ENCODE data around the gene RNASE7.

RNASE7 gene

GRCh38 chr14:21040941-21041340 is 1.2 kb upstream of the RNASE7 start:
- in situ Hi-C loops (cut with HindIII; ENCODE audit: low sequenced_read_pairs) = loop anchor here (5.0 kb wide), 1 partner anchor 66 kb away; no protein-coding TSS in a partner anchor

GRCh38 chr14:21042918-21043317 is 756 bp downstream of the RNASE7 start:
- in situ Hi-C loops (cut with HindIII; ENCODE audit: low sequenced_read_pairs) = loop anchor here (5.0 kb wide), 1 partner anchor 64 kb away; no protein-coding TSS in a partner anchor

- in situ Hi-C loops (cut with HindIII; ENCODE audit: low sequenced_read_pairs) = loop anchor here (5.0 kb wide), 1 partner anchor 64 kb away; no protein-coding TSS in a partner anchor
These were observed 1.3 kb downstream of the RNASE7 start for GRCh38 chr14:21043387-21043973.

GRCh38 chr14:21043974-21044618 is 1.9 kb downstream of the RNASE7 start:
- in situ Hi-C loops (cut with HindIII; ENCODE audit: low sequenced_read_pairs) = loop anchor here (5.0 kb wide), 1 partner anchor 63 kb away; no protein-coding TSS in a partner anchor

GRCh38 chr14:21047378-21047781 is 5.2 kb downstream of the RNASE7 start:
- in situ Hi-C loops (cut with HindIII; ENCODE audit: low sequenced_read_pairs) = no loop called here

- in situ Hi-C loops (cut with HindIII; ENCODE audit: low sequenced_read_pairs) = no loop called here
These were observed 6.5 kb downstream of the RNASE7 start for GRCh38 chr14:21048638-21049037.

- in situ Hi-C loops (cut with HindIII; ENCODE audit: low sequenced_read_pairs) = no loop called here
These were observed 7.1 kb downstream of the RNASE7 start for GRCh38 chr14:21049271-21049673.

GRCh38 chr14:21050597-21050996 is 8.4 kb downstream of the RNASE7 start:
- in situ Hi-C loops (cut with HindIII; ENCODE audit: low sequenced_read_pairs) = no loop called here

- in situ Hi-C loops (cut with HindIII; ENCODE audit: low sequenced_read_pairs) = no loop called here
These were observed 11.3 kb downstream of the RNASE7 start for GRCh38 chr14:21053184-21054122.

- in situ Hi-C loops (cut with HindIII; ENCODE audit: low sequenced_read_pairs) = no loop called here
These were observed 12.1 kb downstream of the RNASE7 start for GRCh38 chr14:21054123-21054767.

GRCh38 chr14:21054768-21055145 is 12.6 kb downstream of the RNASE7 start:
- in situ Hi-C loops (cut with HindIII; ENCODE audit: low sequenced_read_pairs) = no loop called here

GRCh38 chr14:21055432-21056117 is 13.4 kb downstream of the RNASE7 start:
- in situ Hi-C loops (cut with HindIII; ENCODE audit: low sequenced_read_pairs) = no loop called here

GRCh38 chr14:21056520-21057163 is 14.5 kb downstream of the RNASE7 start:
- in situ Hi-C loops (cut with HindIII; ENCODE audit: low sequenced_read_pairs) = no loop called here

GRCh38 chr14:21057803-21058675 is 15.9 kb downstream of the RNASE7 start, which contains the start of gene RNASE8:
Gene RNASE8, plus strand, starts transcription at chr14:21057822. Its CDS starts 71 bp downstream, at chr14:21057893.
- in situ Hi-C loops (cut with HindIII; ENCODE audit: low sequenced_read_pairs) = no loop called here

- in situ Hi-C loops (cut with HindIII; ENCODE audit: low sequenced_read_pairs) = no loop called here
These were observed 16.7 kb downstream of the RNASE7 start for GRCh38 chr14:21058903-21059302.

- in situ Hi-C loops (cut with HindIII; ENCODE audit: low sequenced_read_pairs) = loop anchor here (5.0 kb wide), 1 partner anchor 38 kb away; no protein-coding TSS in a partner anchor
These were observed 17.9 kb downstream of the RNASE7 start for GRCh38 chr14:21059842-21060613.

GRCh38 chr14:21060614-21061346 is 18.6 kb downstream of the RNASE7 start:
- in situ Hi-C loops (cut with HindIII; ENCODE audit: low sequenced_read_pairs) = loop anchor here (5.0 kb wide), 1 partner anchor 38 kb away; no protein-coding TSS in a partner anchor
